H9 (cell line): ENCODE data around the gene TBC1D7. TPM values are rescaled to one million over a fixed set of nuclear protein-coding genes. Genes with fewer than 3 reads are reported as not detected.

Experiments used
- DNase-seq: peaks from one replicate; pipeline ENCODE4 v3.0.0-alpha.2; 2017
- H2AFZ ChIP-seq: one replicate; pipeline ENCODE4 v1.6.1; 2013; ENCODE audit warnings: mild to moderate bottlenecking, low read length, control low read depth, moderate library complexity
- H2AK5ac ChIP-seq: 2 replicates; pipeline ENCODE4 v1.6.1; 2013; ENCODE audit warnings: low read length, control low read depth, mixed read lengths; ENCODE audit not compliant: insufficient read length
- H2BK120ac ChIP-seq: one replicate; pipeline ENCODE4 v1.6.1; 2013; ENCODE audit warnings: low read depth, mild to moderate bottlenecking, low read length, control low read depth, inconsistent platforms; ENCODE audit not compliant: poor library complexity, severe bottlenecking
- H2BK12ac ChIP-seq: 2 replicates; pipeline ENCODE4 v1.6.1; 2013; ENCODE audit warnings: low read length, control low read depth, mixed read lengths, low read depth; ENCODE audit not compliant: insufficient read length
- H2BK15ac ChIP-seq: 2 replicates; pipeline ENCODE4 v1.6.1; 2013; ENCODE audit warnings: low read depth, low read length, control low read depth
- H2BK20ac ChIP-seq: one replicate; pipeline ENCODE4 v1.6.1; 2013; ENCODE audit warnings: low read depth, mild to moderate bottlenecking, low read length, control low read depth, inconsistent platforms; ENCODE audit not compliant: poor library complexity, severe bottlenecking
- H2BK5ac ChIP-seq: 2 replicates; pipeline ENCODE4 v1.6.1; 2013; ENCODE audit warnings: low read length, control low read depth, mixed read lengths; ENCODE audit not compliant: insufficient read length
- H3K14ac ChIP-seq: 2 replicates; pipeline ENCODE4 v1.6.1; 2013; ENCODE audit warnings: low read length, control low read depth; ENCODE audit not compliant: insufficient read depth
- H3K18ac ChIP-seq: 2 replicates; pipeline ENCODE4 v1.6.1; 2013; ENCODE audit warnings: low read depth, mild to moderate bottlenecking, mixed read lengths, low read length, control low read depth; ENCODE audit not compliant: insufficient read length
- H3K23ac ChIP-seq: 2 replicates; pipeline ENCODE4 v1.6.1; 2013; ENCODE audit warnings: low read length, control low read depth, mixed read lengths, low read depth; ENCODE audit not compliant: insufficient read length
- H3K23me2 ChIP-seq: 2 replicates; pipeline ENCODE4 v1.6.1; 2013; ENCODE audit warnings: low read depth, mild to moderate bottlenecking, mixed read lengths, low read length, control low read depth; ENCODE audit not compliant: insufficient read length, poor library complexity, severe bottlenecking
- H3K27ac ChIP-seq: 2 replicates; pipeline ENCODE4 v1.5.1; 2013; ENCODE audit warnings: low read length, control low read depth, mixed read lengths, low read depth; ENCODE audit not compliant: insufficient read length
- H3K27me3 ChIP-seq: 2 replicates; pipeline ENCODE4 v1.6.1; 2013; ENCODE audit warnings: low read length, control low read depth, inconsistent platforms; ENCODE audit not compliant: insufficient read depth
- H3K4ac ChIP-seq: 2 replicates; pipeline ENCODE4 v1.6.1; 2013; ENCODE audit warnings: low read depth, mild to moderate bottlenecking, control low read depth, inconsistent platforms, low read length, moderate library complexity
- H3K4me1 ChIP-seq: 2 replicates; pipeline ENCODE4 v1.6.1; 2013; ENCODE audit warnings: low read length, control low read depth, inconsistent platforms; ENCODE audit not compliant: insufficient read depth
- H3K4me2 ChIP-seq: 2 replicates; pipeline ENCODE4 v1.6.1; 2013; ENCODE audit warnings: low read length, control low read depth, mixed read lengths; ENCODE audit not compliant: insufficient read length, insufficient read depth
- H3K56ac ChIP-seq: 2 replicates; pipeline ENCODE4 v1.6.1; 2013; ENCODE audit warnings: low read depth, mild to moderate bottlenecking, mixed read lengths, low read length, control low read depth; ENCODE audit not compliant: insufficient read length
- H3K79me1 ChIP-seq: 2 replicates; pipeline ENCODE4 v1.6.1; 2013; ENCODE audit warnings: low read depth, mild to moderate bottlenecking, moderate library complexity, low read length, control low read depth, inconsistent platforms; ENCODE audit not compliant: insufficient read depth, poor library complexity, severe bottlenecking
- H3K79me2 ChIP-seq: 2 replicates; pipeline ENCODE4 v1.6.1; 2013; ENCODE audit warnings: low read length, control low read depth, inconsistent platforms; ENCODE audit not compliant: insufficient read depth
- H3K9ac ChIP-seq: 2 replicates; pipeline ENCODE4 v1.6.1; 2013; ENCODE audit warnings: low read length, control low read depth, mixed read lengths; ENCODE audit not compliant: insufficient read length; ENCODE audit errors: extremely low read depth
- H3K9me3 ChIP-seq: one replicate; pipeline ENCODE4 v1.6.1; 2013; ENCODE audit warnings: low read depth, low read length, inconsistent platforms; ENCODE audit not compliant: control insufficient read depth
- H3T11ph ChIP-seq: one replicate; pipeline ENCODE4 v1.6.1; 2013; ENCODE audit warnings: mild to moderate bottlenecking, low read length, control low read depth, inconsistent platforms
- H4K20me1 ChIP-seq: one replicate; pipeline ENCODE4 v1.6.1; 2013; ENCODE audit not compliant: control insufficient read depth, insufficient read length, insufficient read depth
- H4K5ac ChIP-seq: 2 replicates; pipeline ENCODE4 v1.6.1; 2013; ENCODE audit warnings: low read depth, mild to moderate bottlenecking, mixed read lengths, low read length, control low read depth; ENCODE audit not compliant: insufficient read length
- H4K8ac ChIP-seq: replicated peaks from 2 replicates; pipeline ENCODE4 v1.6.1; 2013; ENCODE audit warnings: low read length, control low read depth, mixed read lengths, low read depth; ENCODE audit not compliant: insufficient read length
- H4K91ac ChIP-seq: 2 replicates; pipeline ENCODE4 v1.6.1; 2013; ENCODE audit warnings: low read depth, mild to moderate bottlenecking, moderate library complexity, mixed read lengths, low read length, control low read depth; ENCODE audit not compliant: insufficient read length
- H3K27ac Mint-ChIP-seq, 3 experiments: 2 replicates in 2 of 3; 3 replicates in 1 of 3; pipeline ENCODE4 v1.8.0; 2020 to 2021; ENCODE audit warnings: mixed read lengths in 3 of 3, mild to moderate bottlenecking in 1 of 3, moderate library complexity in 1 of 3
- H3K27me3 Mint-ChIP-seq: 2 replicates; pipeline ENCODE4 v1.8.0; 2021; ENCODE audit warnings: low read depth, mild to moderate bottlenecking, moderate library complexity, mixed read lengths
- H3K36me3 Mint-ChIP-seq, 3 experiments: 2 replicates in 2 of 3; 3 replicates in 1 of 3; pipeline ENCODE4 v1.8.0; 2020 to 2021; ENCODE audit warnings: low read depth in 3 of 3, mixed read lengths in 3 of 3; ENCODE audit not compliant: insufficient read depth in 1 of 3
- H3K4me1 Mint-ChIP-seq, 2 experiments: 2 replicates each; pipeline ENCODE4 v1.8.0; 2020; ENCODE audit warnings: mixed read lengths in 2 of 2
- H3K4me3 Mint-ChIP-seq, 2 experiments: 2 replicates in 1 of 2; 3 replicates in 1 of 2; pipeline ENCODE4 v1.8.0; 2020 to 2021; ENCODE audit warnings: mild to moderate bottlenecking in 2 of 2, mixed read lengths in 2 of 2, moderate library complexity in 1 of 2
- H3K9me3 Mint-ChIP-seq, 2 experiments: 2 replicates in 1 of 2; 3 replicates in 1 of 2; pipeline ENCODE4 v1.8.0; 2020; ENCODE audit warnings: mild to moderate bottlenecking in 2 of 2, mixed read lengths in 2 of 2, moderate library complexity in 1 of 2
- CTCF ChIP-seq: fragments of 200-600 bp; sonication (generic); conservative IDR thresholded peaks from 3 replicates; pipeline ENCODE4 v1.8.0; 2021; ENCODE audit warnings: antibody characterized with exemption, mild to moderate bottlenecking
- WGBS: extraction: QIAGEN DNeasy Blood & Tissue Kit; methylation state at CpG from one replicate; pipeline ENCODE4 v1.1.7; 2013; ENCODE audit warnings: missing lambda C conversion rate, low lambda C conversion rate, mixed read lengths; ENCODE audit not compliant: insufficient read length; ENCODE audit errors: extremely low coverage; 5-methylcytosine and 5-hydroxymethylcytosine counted together
- total RNA-seq: library from RNA; stranded (reverse); gene quantifications from 2 replicates; pipeline ENCODE4 v1.2.1, GENCODE V29; 2021

TBC1D7 gene
- total RNA-seq, 1 experiment from 2014 or later, result 33.9 TPM

DNA sequence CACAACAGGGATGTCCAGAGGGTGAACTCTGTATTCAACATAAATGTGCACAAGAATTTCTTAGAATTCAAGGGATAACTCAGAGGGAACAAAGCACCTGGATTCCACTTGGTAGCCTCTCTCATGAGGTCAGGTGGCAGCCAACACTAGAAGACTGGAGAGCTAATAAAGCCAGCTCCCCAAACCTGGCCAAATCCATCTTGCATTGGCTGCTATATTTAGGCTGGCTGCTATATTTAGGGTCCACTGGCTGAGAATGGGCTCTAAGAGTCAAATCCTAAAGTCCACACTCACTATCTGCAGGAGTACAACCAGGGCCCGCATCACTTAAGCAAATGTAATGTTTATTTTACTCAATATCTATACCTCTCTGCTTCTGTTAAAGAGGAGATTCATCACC lies 20.0 kb downstream of the TBC1D7 start:
- H3K27ac Mint-ChIP-seq, result no peak overlapping the region
- Histone ChIP-seq H4K20me1 (no peaks in the 10 kb centered on the region), H3K4ac (no peak overlapping the region), H3K79me2 (no peaks in the 10 kb centered on the region), H2BK5ac (no peak overlapping the region), H3K4me1 (no peaks in the 10 kb centered on the region), H3K23me2 (no peaks in the 10 kb centered on the region), H3T11ph (no peak overlapping the region), H3K9ac (no peak overlapping the region), H3K4me2 (no peak overlapping the region), H4K8ac (no peak overlapping the region), H2BK15ac (no peak overlapping the region), H3K14ac (no peak overlapping the region), H4K5ac (no peak overlapping the region), H3K27me3 (no peaks in the 10 kb centered on the region), H2BK120ac (no peak overlapping the region), H4K91ac (no peak overlapping the region), H2BK20ac (no peak overlapping the region), H3K9me3 (no peaks in the 10 kb centered on the region), H3K18ac (no peak overlapping the region), H2AK5ac (no peak overlapping the region), H3K79me1 (no peaks in the 10 kb centered on the region), H3K27ac (no peak overlapping the region), H3K56ac (no peak overlapping the region), H2BK12ac (no peak overlapping the region), H3K23ac (no peak overlapping the region), H2AFZ (no peak overlapping the region)
- no CpG with 5 or more reads among the region's 1 CpG for WGBS
- no peak overlapping the region for H3K4me3 Mint-ChIP-seq
- no peaks in the 10 kb centered on the region for H3K9me3 Mint-ChIP-seq
- peaks cover 11 to 58% (median 44%) of the 10 kb centered on the region in 3 experiments; a peak in 6 of 7 replicates for H3K36me3 Mint-ChIP-seq
- DNase-seq, result no peak
- TF ChIP-seq CTCF, result no peak
- no peaks in the 10 kb centered on the region for H3K27me3 Mint-ChIP-seq
- H3K4me1 Mint-ChIP-seq, result no peaks in the 10 kb centered on the region
